ENCODE results near the gene FARSB. TPM values are rescaled to one million over a fixed set of nuclear protein-coding genes. Genes with fewer than 3 reads are reported as not detected.

Gene FARSB
- polyA plus RNA-seq, 1 donor from 2014 or later, result 15.2 TPM

GRCh38 chr2:222582928-222583327 is 73.0 kb downstream of the FARSB start:
- Histone ChIP-seq H3K27me3 (ENCODE audit: insufficient read depth, low read depth, low read length) (no peaks in the 10 kb centered on the region), H3F3A (ENCODE audit: insufficient read depth, low read length, poor library complexity, severe bottlenecking) (no peaks in the 10 kb centered on the region), H3K27ac (ENCODE audit: low read length) (no peak overlapping the region), H3K79me2 (replicated peaks; ENCODE audit: insufficient read depth, low read length) (no peaks in the 10 kb centered on the region), H2AFZ (ENCODE audit: low read depth, low read length) (no peak overlapping the region), H3K4me3 (ENCODE audit: low read length) (no peak overlapping the region), H4K20me1 (ENCODE audit: insufficient read depth) (no peaks in the 10 kb centered on the region), H3K4me2 (ENCODE audit: low read length) (no peak overlapping the region), H3K9me2 (ENCODE audit: insufficient read depth, low read length) (no peaks in the 10 kb centered on the region), H3K9ac (ENCODE audit: low read length) (no peak overlapping the region), H3K9me3 (ENCODE audit: low read length) (no peaks in the 10 kb centered on the region), H3K36me3 (ENCODE audit: insufficient read depth, low read length) (no peaks in the 10 kb centered on the region)
- TF ChIP-seq RAD21 (conservative IDR thresholded peaks at IDR 0.05) (no peak), EZH2 (IDR thresholded peaks at IDR 0.05; ENCODE audit: borderline replicate concordance, insufficient read depth, low read length, poor library complexity, severe bottlenecking) (no peak), EP300 (conservative IDR thresholded peaks at IDR 0.05; ENCODE audit: poor library complexity, severe bottlenecking) (no peak), REST (IDR thresholded peaks at IDR 0.05; ENCODE audit: borderline replicate concordance) (no peak), SMC3 (conservative IDR thresholded peaks at IDR 0.05; ENCODE audit: poor library complexity) (no peak), MXI1 (conservative IDR thresholded peaks at IDR 0.05; ENCODE audit: poor library complexity, severe bottlenecking) (no peak), POLR2AphosphoS5 (IDR thresholded peaks at IDR 0.05) (no peak), TAF1 (IDR thresholded peaks at IDR 0.05; ENCODE audit: low read depth) (no peak), CTCF (IDR thresholded peaks at IDR 0.05; ENCODE audit: poor library complexity, severe bottlenecking) (no peak)

- H3K27me3 ChIP-seq (ENCODE audit: insufficient read depth, low read depth, low read length), result no peaks in the 10 kb centered on the region
- no peak overlapping the region for H2AFZ ChIP-seq (ENCODE audit: low read depth, low read length)
- no peak overlapping the region for H3K27ac ChIP-seq (ENCODE audit: low read length)
- H3K4me3 ChIP-seq (ENCODE audit: low read length), result no peak overlapping the region
- H3K9me2 ChIP-seq (ENCODE audit: insufficient read depth, low read length), result no peaks in the 10 kb centered on the region
- no peaks in the 10 kb centered on the region for H3K36me3 ChIP-seq (ENCODE audit: insufficient read depth, low read length)
- H3K9me3 ChIP-seq (ENCODE audit: low read length), result no peaks in the 10 kb centered on the region
- no peak overlapping the region for H3K4me2 ChIP-seq (ENCODE audit: low read length)
- H3K9ac ChIP-seq (ENCODE audit: low read length), result no peak overlapping the region
- TF ChIP-seq CTCF (IDR thresholded peaks at IDR 0.05; ENCODE audit: poor library complexity, severe bottlenecking), result no peak
- TF ChIP-seq RAD21 (conservative IDR thresholded peaks at IDR 0.05), result no peak
- no peak for TF ChIP-seq EZH2 (IDR thresholded peaks at IDR 0.05; ENCODE audit: borderline replicate concordance, insufficient read depth, low read length, poor library complexity, severe bottlenecking)
- no peak for TF ChIP-seq TAF1 (IDR thresholded peaks at IDR 0.05; ENCODE audit: low read depth)
- no peaks in the 10 kb centered on the region for H3F3A ChIP-seq (ENCODE audit: insufficient read depth, low read length, poor library complexity, severe bottlenecking)
- H3K79me2 ChIP-seq (replicated peaks; ENCODE audit: insufficient read depth, low read length), result no peaks in the 10 kb centered on the region
- H4K20me1 ChIP-seq (ENCODE audit: insufficient read depth), result no peaks in the 10 kb centered on the region
Measured at GRCh38 chr2:222577341-222577740, 78.6 kb downstream of the FARSB start.

All from neural cell (in vitro differentiated cells).